Non-pigmented ciliary epithelial cell (primary cell): ENCODE measurements around the gene ATF6.
A peak's percentile ranks its signal among the peaks of the same experiment; 100 is the strongest.

Experiments used
- DNase-seq: peaks from one replicate; pipeline ENCODE4 v3.0.0-alpha.2; 2010; ENCODE audit warnings: low read depth

Gene ATF6

DNA sequence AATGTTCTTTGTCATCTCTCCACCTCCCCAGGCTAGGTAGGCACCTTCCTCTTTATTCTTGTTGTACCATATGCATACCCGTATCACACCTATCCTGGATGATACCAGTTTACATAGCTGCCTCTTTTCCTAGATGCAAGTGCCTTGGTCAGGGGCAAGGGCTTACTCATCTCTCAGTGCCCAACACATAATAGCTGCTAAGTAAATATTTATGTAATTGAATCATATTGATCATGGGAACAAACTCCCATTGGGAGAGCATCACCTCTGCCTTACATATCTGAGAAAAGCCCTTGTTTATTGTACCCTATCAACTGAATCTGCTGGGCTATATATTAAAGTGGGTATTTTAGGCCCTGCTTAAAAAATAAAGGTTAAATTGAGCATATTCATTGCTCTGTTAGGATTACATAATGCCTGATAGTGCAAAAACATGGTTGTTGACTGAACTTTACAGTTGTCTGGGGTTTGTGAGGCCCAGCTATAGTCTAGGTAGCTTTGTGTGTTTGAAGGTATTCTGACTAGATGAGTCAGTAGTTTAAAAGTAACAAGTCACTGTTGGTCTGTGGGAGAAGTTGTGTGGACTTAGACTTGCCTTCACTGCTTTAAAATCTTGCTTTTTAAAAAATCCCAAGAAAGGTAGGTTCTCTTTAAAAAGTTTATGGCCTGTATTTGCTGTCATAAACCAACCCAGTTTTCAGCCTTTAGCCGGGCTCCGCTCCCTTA lies 174.9 kb downstream of the ATF6 start:
- no peak for DNase-seq

DNA sequence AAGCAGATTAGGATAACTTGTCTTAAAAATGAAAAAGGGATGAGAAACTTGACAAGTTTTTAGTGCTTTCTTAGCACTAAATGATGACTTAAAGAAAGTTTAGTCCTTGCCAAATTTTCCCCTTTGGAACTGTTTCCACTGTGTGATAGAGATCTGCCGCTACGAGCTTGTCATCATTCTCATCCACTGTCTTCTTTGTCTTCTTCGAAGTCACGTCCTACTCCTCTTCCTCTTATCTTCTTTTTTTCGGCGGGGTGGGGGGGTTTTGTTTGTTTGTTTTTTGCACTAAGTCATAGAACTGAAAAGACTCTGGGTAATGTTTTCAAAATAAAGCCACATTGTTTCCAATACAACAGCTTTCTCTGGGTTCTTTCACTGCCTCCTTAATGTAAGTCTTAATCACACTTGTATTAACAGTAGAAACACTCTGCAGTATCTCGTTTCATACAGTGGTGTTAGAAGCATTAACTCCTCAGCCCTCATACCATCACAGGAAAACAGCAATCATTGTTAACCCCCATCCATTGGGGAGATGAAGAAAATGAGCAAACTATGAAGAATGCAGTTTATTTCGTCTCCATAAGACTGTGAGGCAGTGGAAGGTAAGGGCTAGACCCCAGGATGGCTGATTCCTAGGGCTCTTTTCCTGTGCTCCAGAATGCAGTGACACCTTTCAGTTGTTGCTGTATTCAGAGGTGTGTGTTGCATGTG lies 175.8 kb downstream of the ATF6 start:
- no peak for DNase-seq

DNA sequence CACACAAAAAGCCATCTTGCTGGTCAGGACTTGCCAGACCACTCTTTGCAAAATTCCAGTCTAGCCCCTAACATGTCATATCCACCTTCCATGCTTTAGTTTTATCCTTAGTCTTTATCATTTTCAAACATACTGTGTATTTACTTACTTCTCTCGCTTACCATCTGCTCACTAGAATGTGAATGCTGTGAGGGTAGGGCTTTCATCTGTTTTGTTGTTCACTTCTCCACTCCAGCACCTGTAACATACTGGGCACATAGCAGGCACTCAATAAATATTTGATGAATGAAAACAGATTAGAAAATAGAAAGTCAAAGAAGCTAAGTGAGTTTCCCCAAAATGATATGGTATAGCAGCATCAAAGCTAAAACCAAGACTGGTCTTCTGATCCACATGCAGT lies 177.6 kb downstream of the ATF6 start:
- DNase-seq, result no peak

DNA sequence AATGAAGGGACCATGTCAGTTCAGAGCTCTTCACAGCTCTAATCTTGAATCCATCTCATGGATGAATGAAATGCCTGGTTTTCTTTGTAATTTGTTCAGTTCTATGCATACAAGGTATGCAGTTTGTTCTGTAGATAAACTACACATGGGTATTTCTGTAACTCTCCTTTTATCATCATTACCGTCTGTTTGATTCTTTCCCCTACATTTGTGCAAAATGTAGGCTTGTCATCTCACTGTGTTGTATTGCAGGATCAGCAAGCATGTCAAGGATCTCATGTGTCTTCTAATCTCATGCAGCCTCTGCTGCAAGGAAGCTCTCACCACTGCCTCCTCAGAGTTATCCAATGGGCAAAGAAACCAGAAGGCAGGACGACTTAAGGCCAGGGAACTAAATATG lies 178.3 kb downstream of the ATF6 start:
- no peak for DNase-seq

DNA sequence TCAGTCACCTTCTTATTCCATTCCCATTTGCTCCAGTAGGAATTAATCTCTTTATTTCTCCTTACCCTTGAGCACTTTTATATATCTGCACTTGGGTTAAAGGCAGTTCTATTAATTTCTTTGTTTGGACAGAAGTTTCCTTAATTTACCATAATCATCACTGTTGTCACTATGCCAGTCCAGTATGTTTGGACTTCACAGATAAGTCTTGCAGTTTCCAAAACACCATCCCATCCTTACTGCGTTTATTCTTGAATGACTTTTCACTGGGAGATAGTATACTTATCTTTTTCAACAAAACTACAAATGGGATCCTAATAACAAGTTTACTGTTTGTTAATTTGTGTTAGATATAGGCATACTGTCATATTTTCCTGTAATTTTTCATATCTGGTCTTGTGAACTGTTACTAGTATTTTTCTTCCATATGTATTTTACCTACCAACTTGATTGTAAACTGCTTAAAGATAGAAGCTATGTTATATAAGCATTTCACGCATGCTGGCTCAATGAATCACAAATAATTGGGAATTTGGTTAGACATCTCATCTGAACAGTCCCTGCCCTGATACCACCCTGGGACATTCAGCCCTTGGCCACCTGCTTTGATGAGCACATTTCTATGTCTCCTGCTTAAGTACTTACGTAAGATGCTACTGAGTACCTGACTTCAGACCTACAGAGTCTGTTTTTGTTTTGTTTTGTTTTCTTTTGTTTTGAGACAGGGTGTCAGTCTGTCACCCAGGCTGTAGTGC lies 179.4 kb downstream of the ATF6 start:
- no peak for DNase-seq

DNA sequence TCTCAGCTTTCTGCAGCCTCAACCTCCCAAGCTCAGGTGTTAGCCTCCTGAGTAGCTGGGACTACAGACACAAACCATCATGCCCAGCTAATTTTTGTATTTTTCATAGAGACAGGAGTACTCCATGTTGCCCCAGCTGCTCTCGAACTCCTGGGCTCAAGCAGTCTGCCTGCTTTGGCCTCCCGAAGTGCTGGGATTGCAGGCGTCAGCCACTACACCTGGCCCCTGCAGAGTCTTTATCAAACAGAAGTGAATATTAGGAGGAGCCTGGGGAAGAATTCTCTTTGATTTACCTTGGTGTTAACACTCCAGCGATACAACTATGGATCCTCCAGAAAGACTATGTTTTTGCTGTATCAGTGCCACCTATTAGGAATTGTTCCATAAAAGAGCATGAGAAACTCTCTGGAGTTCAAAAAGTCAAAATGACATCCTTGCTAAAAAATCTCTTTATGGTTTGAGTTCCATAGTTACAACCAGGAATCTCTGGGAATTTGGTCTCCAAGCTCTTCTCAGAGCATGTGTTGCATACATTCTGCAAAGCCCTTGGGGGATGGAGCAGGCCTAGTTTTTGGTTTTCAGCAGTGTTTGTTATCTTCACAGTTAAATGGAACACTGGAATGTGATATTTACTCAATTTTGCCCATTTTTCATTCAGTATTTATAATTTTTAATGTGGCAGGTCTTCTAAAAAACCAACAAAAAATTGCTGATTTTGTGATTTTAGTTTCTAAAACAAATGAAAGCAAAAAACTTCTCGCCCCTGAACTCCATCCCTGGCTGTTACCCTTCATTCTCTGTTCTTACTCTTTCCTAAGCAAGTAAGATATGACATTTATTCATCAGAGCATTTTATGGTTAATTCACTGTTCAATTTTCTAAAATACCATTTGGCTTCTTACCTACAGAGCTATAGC lies 180.2 kb downstream of the ATF6 start:
- no peak for DNase-seq

DNA sequence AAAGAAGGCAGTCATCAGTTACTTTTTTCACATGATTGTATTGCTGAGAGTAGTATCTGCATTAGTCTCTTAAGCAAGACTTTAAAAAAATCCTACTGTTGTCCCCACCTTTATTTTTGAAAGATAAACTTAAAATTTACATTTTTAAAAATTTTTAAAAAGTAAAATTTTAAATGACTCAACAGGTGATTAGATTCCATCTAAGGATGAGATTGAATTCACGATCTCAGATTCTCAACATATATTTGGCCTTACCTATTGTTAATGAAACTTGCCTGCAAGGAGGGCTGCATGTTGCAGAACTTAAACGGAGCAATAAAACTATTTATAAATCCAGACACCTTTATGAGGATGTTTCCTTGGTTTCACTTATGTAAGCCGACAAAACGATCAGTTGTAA lies 182.3 kb downstream of the ATF6 start:
- no peak for DNase-seq

DNA sequence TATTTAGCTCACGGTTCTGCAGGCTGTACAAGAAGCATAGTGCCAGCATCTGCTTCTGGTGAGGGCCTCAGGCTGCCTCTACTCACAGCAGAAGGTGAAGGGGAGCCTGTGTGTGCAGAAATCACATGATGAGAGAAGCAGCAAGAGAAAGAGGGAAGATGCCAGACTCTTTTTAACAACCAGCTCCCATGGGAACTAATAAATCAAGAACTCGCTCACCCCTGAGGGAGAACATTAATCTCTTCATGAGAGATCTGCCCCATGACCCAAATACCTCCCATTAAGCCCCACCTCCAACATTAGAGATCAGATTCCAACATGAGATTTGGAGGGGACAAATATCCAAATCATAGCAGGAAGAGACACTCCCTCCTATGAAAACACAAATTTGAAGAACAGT lies 183.4 kb downstream of the ATF6 start:
- no peak for DNase-seq

DNA sequence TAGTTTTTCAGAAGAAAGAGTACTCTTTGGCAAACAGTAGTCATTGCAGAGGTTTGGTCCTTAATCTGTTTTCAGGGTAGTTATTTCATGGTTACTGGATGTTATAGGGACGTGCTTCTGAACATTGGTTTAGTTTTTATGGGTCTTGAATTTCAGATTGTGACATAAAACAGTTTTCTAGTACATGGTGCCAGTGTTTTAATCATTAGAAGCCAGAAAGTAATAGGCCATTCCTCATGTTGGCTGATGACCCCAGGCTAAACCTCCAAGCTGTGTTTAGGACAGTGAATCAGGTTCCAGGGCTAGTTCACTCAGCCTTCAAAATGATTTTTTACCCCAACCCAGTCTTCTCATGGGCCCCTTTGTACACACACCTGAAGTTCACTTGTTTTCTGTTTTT lies 184.3 kb downstream of the ATF6 start:
- no peak for DNase-seq

DNA sequence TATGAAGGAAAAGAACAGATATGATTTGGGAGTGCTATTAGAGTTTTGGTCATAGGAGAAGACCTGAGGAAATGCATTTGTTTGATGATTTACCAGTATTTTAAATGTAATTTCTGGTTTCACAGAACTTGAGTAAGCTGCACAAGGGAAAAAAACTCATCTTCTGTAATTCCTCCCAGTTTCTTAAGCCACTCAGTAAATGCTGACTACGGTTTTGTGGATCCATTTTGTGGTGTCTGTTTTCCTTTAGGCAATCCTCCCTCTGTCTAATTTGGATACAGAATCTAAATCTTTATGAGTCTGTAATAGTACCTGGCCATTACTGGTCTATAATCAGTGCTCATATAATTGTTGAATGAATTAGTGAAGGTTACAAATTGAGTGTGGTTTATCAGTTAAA lies 185.5 kb downstream of the ATF6 start:
- DNase-seq, result no peak

DNA sequence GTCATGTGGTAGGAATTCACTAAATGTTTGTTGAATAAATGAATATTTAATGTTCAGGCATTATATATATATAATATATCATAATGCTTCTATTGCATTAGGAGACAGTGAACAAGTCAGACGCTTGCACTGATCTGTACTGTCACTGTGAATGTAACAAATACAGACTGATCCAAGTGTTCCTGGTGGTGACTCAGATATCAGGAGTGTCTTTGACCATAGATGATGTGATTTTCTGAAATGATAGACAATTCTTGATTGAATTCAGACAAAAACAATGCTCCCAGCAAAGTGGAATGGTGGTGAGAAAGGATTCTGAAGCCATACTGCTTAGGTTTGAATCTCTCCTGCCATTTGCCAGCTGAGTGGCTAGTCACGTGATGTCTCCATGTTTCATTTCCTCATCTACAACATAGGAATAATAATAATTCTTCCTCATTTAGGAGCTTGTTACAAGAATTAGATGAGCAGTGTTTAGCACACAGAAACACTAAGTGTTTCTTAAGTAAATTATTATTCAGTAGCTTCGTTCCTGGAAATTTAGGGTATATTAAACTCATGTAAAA lies 186.6 kb downstream of the ATF6 start:
- no peak for DNase-seq

DNA sequence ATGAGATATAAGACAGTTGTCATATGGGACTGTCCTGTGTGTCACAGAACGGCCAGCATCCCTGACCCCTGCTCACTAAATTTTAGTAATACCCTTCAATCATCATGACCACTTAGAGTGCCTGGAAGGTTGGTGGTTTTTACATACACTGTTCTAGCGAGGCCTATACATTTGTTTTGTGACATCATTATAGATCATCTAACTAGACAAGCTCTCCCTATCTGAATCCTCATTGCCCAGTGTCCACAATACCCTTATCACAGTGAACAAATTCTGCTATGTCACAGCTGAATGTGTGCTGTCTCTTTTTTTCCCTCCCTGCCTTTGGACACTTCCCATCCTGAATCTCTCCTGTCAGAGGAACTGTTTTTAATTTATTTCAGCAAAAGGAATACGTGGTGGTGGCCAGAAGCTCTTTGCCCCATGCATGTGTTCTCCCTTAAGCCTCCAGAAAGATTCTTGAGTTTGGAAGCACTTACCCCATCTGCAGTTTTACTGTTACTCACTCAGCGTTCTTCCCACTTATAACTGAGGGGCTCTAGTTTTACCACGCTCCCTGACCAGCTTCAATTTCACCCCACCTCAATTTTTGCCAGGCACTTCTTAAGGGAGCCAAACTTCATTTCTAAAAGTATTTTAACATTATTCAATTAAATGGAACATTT lies 187.3 kb downstream of the ATF6 start:
- DNase-seq, result no peak

DNA sequence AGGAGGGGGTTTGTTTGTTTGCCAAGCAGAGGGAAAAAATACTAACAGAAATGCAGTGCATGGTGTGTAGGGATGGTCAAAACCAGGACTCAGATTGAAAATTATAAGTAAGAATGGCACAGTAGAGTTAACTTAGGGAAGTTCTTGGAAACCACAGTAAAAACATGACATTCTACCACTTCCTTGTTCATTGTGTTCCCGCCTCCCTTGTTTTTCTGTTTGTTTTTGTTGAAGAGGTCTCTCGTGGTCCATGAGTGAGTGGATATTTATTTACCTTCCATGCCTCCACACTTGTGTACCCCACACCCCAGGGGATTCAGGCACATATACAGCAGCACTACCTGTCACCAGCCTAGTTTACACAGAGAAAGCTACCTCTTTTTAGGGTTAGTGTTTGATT lies 187.9 kb downstream of the ATF6 start:
- no peak for DNase-seq

DNA sequence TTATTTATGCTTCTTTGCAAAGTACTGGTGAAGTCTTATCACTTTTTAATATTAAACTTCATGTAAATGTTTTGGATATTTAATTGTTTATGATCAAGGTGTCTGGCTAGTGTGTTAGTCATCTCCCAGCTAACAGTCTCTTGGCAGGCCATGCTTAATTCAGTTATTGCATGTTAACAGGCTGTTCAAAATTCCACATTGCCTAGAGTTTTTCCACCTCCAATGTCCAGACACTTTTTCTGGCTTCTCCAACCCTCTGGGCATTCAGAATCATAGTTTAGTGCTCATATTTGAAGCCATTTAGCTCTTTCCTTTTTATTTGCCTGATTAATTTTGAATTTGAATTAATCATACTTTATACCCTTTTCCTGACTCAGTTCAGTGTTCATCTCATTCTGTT lies 188.3 kb downstream of the ATF6 start:
- DNase-seq, result no peak

DNA sequence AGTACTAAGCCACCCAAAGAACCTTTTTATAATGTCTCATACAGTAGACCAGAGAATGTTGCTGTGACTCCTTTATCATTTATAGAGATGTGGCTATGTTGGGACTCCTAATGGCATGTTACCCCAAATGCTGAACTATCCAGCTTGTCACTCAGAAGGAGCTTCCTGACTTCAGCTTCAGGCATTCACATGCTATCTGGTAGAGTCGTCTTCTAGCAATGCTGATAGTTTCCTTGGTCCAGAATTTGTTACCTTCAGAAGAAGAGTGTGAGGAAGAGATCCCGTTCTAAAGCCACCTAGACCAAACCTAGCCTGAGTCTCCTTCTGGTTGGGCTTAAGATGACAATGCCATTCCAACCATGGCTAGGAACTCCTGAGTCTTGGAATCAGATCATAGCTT lies 189.5 kb downstream of the ATF6 start:
- no peak for DNase-seq

DNA sequence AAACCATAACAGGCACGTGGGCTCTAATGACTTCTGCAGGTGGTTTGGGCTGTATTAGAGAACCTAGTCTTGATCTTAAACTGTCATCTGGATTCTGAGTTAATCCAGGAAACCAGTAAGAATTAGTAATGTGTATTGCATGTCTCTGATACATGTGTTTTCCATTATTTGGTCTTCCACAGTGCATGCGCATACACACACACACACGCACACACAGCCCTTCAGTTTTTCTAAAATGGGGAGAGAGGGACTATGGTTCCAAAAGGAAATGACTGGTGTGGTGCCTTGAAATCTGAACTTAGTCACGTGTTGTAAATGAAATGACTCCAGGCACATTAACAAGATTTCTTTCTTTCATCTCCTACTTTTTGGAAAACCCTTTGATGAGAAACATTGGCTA lies 190.0 kb downstream of the ATF6 start:
- peak; percentile 53 for DNase-seq

DNA sequence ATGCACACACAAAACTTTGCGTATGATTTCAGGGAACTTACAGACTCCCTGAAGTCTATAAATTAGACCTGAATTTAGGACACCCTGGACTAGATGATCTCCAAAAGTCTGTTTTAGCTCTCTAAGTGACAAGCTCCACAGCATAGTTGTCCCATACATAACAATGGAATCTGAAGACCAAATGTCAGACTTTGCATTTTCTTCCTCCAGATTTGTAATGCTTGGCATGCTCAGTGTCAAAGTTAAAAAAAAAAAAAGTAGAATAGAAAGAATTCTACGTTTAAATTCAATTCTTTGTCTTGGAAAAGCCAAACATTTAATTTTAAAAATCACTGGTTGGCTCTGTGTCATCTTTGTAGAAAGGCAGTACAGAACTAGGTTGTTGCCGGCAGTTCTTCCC lies 190.8 kb downstream of the ATF6 start:
- DNase-seq, result no peak

DNA sequence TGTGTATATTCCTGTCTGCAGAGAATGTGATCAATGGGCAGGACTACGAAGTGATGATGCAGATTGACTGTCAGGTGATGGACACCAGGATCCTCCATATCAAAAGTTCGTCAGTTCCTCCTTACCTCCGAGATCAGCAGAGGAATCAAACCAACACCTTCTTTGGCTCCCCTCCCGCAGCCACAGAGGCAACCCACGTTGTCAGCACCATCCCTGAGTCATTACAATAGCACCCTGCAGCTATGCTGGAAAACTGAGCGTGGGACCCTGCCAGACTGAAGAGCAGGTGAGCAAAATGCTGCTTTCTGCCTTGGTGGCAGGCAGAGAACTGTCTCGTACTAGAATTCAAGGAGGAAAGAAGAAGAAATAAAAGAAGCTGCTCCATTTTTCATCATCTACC lies 192.3 kb downstream of the ATF6 start:
- DNase-seq, result no peak

DNA sequence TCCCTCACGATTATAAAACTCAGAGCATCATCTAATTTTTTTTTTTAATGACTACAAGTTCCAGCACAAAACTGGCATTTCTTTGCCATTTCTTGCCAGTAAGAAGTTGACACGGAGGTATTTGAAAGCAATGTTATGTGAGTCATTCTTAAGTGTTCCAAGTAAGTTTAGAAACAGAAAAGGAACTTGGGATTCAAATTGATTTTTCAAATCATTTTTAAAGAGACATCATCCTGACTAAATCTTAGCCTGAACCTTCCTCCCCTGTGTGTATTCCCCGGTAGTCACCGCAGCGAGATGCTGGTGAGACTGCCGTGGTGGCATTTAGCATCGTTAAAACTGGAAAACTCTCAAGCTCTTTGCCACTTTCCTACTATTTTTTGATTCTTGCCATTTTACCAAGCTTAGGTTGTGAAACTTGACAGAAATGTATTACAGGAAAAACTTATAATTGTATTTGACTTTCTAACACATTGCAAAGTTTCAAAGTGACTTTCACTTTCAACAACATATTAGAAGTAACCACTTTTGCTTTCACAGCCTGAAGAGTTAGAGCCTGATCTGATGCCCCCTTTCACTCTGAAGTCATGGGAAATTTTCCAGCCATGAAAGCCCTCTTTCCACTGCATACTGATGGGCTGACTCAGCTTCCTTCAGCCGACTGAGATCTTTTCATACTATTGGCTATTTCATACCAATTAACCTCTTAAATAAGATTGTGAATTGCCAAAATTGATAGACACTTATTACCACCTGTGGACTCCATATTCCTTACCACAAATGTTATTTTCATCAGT lies 196.2 kb downstream of the ATF6 start:
- DNase-seq, result peak; percentile 72

DNA sequence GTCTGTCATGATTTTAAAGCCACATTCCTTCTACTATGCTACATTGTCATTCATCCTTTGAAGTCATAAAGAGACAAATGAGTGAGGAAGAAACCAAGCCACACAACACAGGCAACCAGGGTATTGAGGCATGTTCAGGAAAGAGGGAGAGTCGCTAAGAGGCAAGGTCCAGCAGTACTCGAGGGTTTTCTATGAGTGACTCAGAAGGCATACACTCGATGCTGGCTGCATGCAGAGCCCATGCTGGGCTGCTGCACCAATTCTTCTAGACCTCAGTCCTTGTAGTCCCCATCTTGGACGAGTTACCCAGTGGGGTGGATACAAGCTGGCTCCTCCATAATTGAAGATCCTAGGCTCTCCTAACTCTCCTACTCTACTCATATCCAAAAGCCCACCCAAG lies 199.9 kb downstream of the ATF6 start:
- DNase-seq, result no peak
